ENCODE data around the gene C1S. TPM values are rescaled to one million over a fixed set of nuclear protein-coding genes. Genes with fewer than 3 reads are reported as not detected.

Gene C1S
- total and polyA plus RNA-seq, 9 of the 15 experiments (the other 6 are each of a cell fraction or from before 2014, with no cell fraction given), result 0.08 to 0.84 (median 0.27) TPM

DNA sequence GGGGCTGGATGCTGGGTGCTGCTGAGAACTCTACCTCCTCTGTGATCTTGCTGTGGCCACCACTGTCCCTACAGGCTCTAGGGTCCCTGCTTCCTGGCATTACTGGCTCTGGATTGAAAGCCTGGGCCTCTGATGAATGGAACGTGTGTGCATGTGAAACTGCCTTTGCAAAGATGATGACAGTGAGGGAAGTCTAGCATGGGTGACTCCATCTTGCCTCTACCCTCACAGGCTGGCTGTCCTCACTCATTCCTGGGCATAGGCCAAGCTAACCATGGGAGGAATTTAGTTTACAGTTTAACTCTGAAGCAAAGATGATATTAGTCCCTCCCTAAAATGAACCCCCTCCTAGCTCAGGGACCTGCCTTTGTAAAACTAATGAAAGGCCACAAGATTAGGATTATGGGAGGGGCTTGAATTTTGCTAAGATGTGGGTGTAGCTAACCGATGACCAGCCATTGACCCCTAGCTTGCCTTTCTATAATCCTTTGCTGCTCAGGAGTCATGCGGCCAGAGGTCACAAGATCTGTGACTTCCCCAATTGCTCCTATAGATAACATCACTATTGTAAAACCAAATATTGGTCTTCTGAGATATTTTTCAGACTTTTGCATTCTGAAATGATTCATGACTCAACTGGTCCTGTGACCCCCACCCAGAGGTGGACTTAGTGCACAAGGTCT is 2.2 kb upstream of the C1S start (continued):
- TF ChIP-seq, protein P1, sequence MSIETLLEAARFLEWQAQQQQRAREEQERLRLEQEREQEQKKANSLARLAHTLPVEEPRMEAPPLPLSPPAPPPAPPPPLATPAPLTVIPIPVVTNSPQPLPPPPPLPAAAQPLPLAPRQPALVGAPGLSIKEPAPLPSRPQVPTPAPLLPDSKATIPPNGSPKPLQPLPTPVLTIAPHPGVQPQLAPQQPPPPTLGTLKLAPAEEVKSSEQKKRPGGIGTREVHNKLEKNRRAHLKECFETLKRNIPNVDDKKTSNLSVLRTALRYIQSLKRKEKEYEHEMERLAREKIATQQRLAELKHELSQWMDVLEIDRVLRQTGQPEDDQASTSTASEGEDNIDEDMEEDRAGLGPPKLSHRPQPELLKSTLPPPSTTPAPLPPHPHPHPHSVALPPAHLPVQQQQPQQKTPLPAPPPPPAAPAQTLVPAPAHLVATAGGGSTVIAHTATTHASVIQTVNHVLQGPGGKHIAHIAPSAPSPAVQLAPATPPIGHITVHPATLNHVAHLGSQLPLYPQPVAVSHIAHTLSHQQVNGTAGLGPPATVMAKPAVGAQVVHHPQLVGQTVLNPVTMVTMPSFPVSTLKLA (conservative IDR thresholded peaks at IDR 0.05), result no peak
- TF ChIP-seq ZNF668 (CRISPR knock-in tag; IDR thresholded peaks at IDR 0.05), result peak; percentile 82; the same call in 1 of the 2 replicates
- peak; percentile 83 for TF ChIP-seq BACH1 (tag; IDR thresholded peaks at IDR 0.05)
- no peak for TF ChIP-seq SNIP1 (IDR thresholded peaks at IDR 0.05; ENCODE audit: low read depth)
- TF ChIP-seq, protein P2, sequence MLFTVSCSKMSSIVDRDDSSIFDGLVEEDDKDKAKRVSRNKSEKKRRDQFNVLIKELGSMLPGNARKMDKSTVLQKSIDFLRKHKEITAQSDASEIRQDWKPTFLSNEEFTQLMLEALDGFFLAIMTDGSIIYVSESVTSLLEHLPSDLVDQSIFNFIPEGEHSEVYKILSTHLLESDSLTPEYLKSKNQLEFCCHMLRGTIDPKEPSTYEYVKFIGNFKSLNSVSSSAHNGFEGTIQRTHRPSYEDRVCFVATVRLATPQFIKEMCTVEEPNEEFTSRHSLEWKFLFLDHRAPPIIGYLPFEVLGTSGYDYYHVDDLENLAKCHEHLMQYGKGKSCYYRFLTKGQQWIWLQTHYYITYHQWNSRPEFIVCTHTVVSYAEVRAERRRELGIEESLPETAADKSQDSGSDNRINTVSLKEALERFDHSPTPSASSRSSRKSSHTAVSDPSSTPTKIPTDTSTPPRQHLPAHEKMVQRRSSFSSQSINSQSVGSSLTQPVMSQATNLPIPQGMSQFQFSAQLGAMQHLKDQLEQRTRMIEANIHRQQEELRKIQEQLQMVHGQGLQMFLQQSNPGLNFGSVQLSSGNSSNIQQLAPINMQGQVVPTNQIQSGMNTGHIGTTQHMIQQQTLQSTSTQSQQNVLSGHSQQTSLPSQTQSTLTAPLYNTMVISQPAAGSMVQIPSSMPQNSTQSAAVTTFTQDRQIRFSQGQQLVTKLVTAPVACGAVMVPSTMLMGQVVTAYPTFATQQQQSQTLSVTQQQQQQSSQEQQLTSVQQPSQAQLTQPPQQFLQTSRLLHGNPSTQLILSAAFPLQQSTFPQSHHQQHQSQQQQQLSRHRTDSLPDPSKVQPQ (CRISPR knock-in tag; IDR thresholded peaks at IDR 0.05; ENCODE audit: borderline replicate concordance), result no peak
- TF ChIP-seq, protein P3, sequence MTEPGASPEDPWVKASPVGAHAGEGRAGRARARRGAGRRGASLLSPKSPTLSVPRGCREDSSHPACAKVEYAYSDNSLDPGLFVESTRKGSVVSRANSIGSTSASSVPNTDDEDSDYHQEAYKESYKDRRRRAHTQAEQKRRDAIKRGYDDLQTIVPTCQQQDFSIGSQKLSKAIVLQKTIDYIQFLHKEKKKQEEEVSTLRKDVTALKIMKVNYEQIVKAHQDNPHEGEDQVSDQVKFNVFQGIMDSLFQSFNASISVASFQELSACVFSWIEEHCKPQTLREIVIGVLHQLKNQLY (CRISPR knock-in tag; conservative IDR thresholded peaks at IDR 0.05), result no peak
- TF ChIP-seq, protein P4, sequence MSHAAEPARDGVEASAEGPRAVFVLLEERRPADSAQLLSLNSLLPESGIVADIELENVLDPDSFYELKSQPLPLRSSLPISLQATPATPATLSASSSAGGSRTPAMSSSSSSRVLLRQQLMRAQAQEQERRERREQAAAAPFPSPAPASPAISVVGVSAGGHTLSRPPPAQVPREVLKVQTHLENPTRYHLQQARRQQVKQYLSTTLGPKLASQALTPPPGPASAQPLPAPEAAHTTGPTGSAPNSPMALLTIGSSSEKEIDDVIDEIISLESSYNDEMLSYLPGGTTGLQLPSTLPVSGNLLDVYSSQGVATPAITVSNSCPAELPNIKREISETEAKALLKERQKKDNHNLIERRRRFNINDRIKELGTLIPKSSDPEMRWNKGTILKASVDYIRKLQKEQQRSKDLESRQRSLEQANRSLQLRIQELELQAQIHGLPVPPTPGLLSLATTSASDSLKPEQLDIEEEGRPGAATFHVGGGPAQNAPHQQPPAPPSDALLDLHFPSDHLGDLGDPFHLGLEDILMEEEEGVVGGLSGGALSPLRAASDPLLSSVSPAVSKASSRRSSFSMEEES (CRISPR knock-in tag; IDR thresholded peaks at IDR 0.05), result no peak
- TF ChIP-seq KHSRP (IDR thresholded peaks at IDR 0.05), result no peak
- no peak for TF ChIP-seq SRF (CRISPR knock-in tag; IDR thresholded peaks at IDR 0.05)
- TF ChIP-seq, protein P5, sequence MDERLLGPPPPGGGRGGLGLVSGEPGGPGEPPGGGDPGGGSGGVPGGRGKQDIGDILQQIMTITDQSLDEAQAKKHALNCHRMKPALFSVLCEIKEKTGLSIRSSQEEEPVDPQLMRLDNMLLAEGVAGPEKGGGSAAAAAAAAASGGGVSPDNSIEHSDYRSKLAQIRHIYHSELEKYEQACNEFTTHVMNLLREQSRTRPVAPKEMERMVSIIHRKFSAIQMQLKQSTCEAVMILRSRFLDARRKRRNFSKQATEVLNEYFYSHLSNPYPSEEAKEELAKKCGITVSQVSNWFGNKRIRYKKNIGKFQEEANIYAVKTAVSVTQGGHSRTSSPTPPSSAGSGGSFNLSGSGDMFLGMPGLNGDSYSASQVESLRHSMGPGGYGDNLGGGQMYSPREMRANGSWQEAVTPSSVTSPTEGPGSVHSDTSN (CRISPR knock-in tag; IDR thresholded peaks at IDR 0.05; ENCODE audit: low read depth), result no peak
- TF ChIP-seq, protein P5 (tag; conservative IDR thresholded peaks at IDR 0.05; ENCODE audit: low read depth), result peak; percentile 28; the same call in 1 of the 2 replicates
- TF ChIP-seq ZNF57 (CRISPR knock-in tag; IDR thresholded peaks at IDR 0.05), result no peak
- TF ChIP-seq POLR2AphosphoS5 (IDR thresholded peaks at IDR 0.05; ENCODE audit: control insufficient read depth, insufficient read depth, low read depth, low read length), result no peak
- TF ChIP-seq U2AF1 (optimal IDR thresholded peaks at IDR 0.05; ENCODE audit: low read depth, low read length), result no peak
- TF ChIP-seq ZKSCAN8 (CRISPR knock-in tag; IDR thresholded peaks at IDR 0.05), result 0 out of 2 replicates have a peak, but pooled peaks have one; percentile 37
- TF ChIP-seq NFYB (IDR thresholded peaks at IDR 0.05; ENCODE audit: extremely low read depth, insufficient read length), result no peak
- TF ChIP-seq CREBBP (IDR thresholded peaks at IDR 0.05; ENCODE audit: low read depth, low read length), result no peak
- no peak for TF ChIP-seq STAT5B (CRISPR knock-in tag; IDR thresholded peaks at IDR 0.05)

Measured in K562 (cell line).